Ureter (tissue), 1 donor: ENCODE data around the gene HERPUD2. TPM values are rescaled to one million over a fixed set of nuclear protein-coding genes. Genes with fewer than 3 reads are reported as not detected.
"Not testable (repeated sequence)": the region's sequence is repeated elsewhere in the genome, so short reads cannot be mapped to it uniquely, and the experiment has no call there.

Experiments
- DNase-seq: peaks from one replicate; pipeline ENCODE4 v3.0.0-alpha.2; 2020; ENCODE audit warnings: low spot score
- total RNA-seq: library from RNA; stranded (reverse); gene quantifications from one replicate; pipeline ENCODE4 v1.2.4, GENCODE V29; 2023
- donor health status: DM: yes; HTN: yes; CAD: no.

The HERPUD2 gene
- total RNA-seq, 1 donor from 2014 or later: 36.8 TPM

GRCh38 chr7:35680403-35681013, 14.4 kb downstream of the HERPUD2 start:
- DNase-seq: no peak

- DNase-seq: no peak
Measured at GRCh38 chr7:35677582-35678356, 17.2 kb downstream of the HERPUD2 start.

DNA sequence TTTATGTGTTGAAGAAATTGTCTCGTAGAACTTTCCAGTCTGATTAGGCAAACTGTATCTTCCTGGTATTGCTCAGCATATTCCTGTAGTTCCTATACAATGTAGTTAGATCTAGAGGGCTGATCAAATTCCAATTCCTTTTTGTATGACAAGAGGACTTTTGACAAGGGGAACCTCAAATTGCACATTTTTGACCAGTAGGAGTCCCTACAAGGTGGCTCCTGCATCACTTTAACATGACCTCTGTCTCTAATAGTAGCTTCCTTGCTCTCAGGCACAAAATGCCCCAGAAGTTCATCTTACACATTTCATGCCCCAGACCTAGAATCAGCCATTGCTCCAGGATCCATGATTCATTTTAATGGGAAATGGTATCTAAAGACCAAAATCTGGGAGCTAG, 18.7 kb downstream of the HERPUD2 start:
- no peak for DNase-seq

- no peak for DNase-seq
Measured at GRCh38 chr7:35670856-35671569, 23.9 kb downstream of the HERPUD2 start.

DNA sequence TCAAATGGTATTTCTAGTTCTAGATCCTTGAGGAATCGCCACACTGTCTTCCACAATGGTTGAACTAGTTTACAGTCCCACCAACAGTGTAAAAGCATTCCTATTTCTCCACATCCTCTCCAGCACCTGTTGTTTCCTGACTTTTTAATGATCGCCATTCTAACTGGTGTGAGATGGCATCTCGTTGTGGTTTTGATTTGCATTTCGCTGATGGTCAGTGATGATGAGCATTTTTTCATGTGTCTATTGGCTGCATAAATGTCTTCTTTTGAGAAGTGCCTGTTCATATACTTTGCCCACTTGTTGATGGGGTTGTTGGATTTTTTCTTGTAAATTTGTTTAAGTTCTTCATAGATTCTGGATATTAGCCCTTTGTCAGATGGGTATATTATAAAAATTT, 34.5 kb downstream of the HERPUD2 start:
- DNase-seq: not testable (repeated sequence)

DNA sequence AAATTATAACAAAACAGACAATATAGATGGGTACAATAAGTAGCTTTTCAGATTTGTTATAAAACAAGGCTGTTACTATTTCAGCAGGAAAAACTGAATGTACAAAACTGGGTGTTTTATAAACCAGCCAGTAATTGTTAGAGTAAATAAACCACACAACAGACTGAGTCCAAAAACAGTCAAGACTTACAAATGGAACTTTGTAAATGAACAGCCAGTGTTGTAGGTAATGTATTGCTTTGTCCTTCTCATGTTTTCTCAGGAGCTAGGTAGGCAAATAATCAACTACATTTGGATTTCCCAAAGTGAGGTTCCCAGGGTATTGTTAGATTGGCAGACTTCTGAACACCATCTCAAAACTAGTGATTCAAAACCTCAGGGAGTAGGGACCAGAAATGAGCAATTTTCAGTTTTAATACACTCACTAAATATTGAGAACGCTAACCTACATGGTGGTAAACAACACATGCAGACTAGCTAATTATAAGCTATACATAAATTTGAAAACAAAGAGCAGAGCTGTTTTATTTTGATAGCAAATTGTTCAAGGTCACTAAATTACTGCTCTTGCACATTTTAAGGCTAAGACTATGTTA, 36.2 kb downstream of the HERPUD2 start:
- no peak for DNase-seq

- no peak for DNase-seq
Measured at GRCh38 chr7:35657125-35657524, 37.8 kb downstream of the HERPUD2 start.

GRCh38 chr7:35654558-35654957, 40.4 kb downstream of the HERPUD2 start:
- not testable (repeated sequence) for DNase-seq

DNA sequence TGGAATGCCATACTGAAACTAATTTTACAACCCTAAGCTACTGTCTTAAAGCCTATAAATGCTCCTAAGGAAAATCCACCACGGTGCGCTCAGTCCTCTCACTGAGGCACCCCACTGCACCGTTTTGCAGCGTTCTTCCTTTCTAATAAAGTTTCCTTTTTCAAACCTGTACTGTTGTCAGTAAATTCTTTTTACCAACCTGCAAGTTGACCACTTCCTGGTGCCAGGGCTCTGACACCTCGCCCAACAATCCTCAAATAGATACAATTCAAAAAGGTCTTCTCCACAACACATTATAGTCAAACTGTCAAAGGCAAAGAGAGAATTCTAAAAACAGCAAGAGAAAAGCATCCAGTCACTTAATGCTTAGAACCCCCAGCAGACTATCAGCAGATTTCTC, 42.8 kb downstream of the HERPUD2 start:
- DNase-seq: no peak

GRCh38 chr7:35650751-35651150, 44.2 kb downstream of the HERPUD2 start:
- no peak for DNase-seq

GRCh38 chr7:35649711-35650110, 45.2 kb downstream of the HERPUD2 start:
- no peak for DNase-seq

GRCh38 chr7:35648367-35648766, 46.6 kb downstream of the HERPUD2 start:
- no peak for DNase-seq

DNA sequence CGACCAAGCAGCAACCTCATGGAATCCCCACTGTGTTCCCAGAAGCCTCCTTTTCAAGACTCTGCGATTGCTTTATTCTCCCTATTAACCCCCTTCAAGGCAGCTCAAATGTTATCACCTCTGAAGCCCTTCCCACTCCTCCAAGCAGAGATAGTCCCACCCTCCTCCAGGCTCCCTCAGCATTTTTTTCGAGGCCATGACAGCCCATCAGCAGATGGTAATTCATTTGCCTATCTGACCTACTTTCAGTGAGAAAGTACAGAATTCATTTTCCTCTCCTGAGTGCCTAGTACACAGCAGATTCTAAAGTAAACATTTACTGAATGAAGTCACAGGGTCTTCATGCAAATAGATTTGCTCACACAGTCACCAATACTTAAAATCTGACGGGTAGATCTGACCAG, 47.8 kb downstream of the HERPUD2 start:
- no peak for DNase-seq

GRCh38 chr7:35646289-35647023, 48.5 kb downstream of the HERPUD2 start:
- no peak for DNase-seq

DNA sequence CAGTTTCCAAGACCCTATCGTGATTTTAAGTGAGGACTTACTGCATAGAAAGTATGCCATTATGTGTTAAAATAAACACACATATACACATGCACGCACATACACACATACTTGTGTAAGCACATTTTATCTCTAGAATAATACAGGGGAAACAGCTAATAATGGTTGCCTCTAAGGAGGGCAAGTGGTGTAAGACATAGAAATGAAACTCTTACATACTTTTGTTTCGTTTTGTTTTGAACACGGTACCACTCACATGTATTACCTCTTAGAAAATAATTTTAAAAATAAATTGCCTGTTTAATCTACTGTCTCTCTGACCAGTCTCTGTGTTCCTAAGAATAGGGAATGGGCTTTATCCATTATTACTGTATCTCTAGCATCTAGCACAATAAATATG, 49.2 kb downstream of the HERPUD2 start:
- no peak for DNase-seq

GRCh38 chr7:35630024-35630972, 64.6 kb downstream of the HERPUD2 start:
- DNase-seq: no peak

GRCh38 chr7:35624299-35625186, 70.4 kb downstream of the HERPUD2 start:
- no peak for DNase-seq

DNA sequence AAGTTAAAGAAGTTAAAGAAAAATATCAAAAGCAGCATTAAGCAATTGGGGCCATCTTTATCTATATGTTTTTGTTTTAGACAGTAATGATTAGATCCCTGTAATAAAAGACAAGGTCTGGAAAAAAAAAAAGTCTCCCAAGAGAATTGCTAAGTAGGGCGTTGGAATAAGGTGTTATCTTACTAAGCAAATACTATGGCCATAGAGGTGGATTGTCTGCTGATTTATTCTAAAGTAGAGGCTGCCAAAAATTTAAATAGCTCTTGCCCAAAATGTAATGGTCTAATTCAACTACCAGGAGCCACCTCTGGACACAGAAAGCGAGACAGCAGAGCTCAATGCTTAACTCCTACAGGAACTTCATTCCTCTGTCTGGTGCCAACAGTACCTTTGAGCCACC, 71.6 kb downstream of the HERPUD2 start:
- DNase-seq: no peak

- no peak for DNase-seq
Measured at GRCh38 chr7:35619863-35620262, 75.1 kb downstream of the HERPUD2 start.

DNA sequence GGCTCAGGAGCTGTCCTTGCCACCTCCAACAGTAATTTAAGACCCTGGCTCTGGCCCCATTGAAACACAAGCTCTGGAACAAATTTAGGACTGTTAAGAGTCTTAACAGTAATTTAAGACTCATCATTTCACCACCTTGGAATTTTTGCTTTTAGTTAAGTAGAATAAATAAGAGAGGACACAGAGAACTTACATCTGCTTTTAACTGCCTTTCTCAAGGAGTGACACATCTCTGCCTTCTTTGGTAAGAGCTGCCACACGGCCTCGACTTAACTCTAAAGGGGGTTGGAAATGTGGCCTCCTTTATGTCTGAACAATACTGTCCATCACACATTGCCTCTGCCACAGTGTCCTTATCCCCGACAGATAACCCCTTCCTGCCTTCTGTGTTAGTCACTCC, 77.9 kb downstream of the HERPUD2 start:
- DNase-seq: no peak
